Stimulated activated CD4-positive, alpha-beta T cell treated with anti-CD3 and anti-CD28 coated beads, Interleukin-1b, Interleukin-23, amount 100 ng/mL, for 4 hours (primary cell): ENCODE measurements around the gene ECSIT.

Source experiments
- DNase-seq, 2 donors: peaks; one replicate each; pipeline ENCODE4 v3.0.0-alpha.2; 2020; ENCODE audit warnings: low read depth in 2 of 2

Gene ECSIT

GRCh38 chr19:11504502-11505031 is 24.4 kb downstream of the ECSIT start:
- DNase-seq: no peak

DNA sequence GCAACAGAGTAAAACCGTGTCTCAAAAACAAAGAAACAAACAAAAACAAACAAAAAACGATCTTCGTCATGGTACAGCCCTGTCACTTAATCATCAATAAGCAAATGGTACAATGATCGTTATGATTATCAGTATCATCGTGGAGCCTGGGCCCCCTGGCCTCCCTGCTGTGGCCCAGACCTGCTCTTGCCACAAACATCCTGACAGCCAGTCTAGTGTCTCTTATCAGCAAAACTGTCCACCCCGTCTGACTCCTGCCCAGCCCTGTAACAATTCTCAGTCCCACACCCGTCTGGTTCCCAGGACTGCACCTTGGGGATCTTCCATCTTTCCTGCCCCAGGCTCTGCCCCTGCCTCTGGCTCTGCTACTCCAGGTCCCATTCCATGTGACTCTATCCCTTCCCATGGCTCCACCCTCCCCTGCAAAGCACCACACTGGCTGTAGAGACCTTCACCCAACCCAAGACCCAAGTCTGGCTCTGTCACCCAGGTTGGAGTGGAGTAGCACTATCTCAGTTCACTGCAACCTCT is 29.0 kb downstream of the ECSIT start:
- no peak for DNase-seq

GRCh38 chr19:11499220-11499726 is 29.7 kb downstream of the ECSIT start:
- no peak for DNase-seq

DNA sequence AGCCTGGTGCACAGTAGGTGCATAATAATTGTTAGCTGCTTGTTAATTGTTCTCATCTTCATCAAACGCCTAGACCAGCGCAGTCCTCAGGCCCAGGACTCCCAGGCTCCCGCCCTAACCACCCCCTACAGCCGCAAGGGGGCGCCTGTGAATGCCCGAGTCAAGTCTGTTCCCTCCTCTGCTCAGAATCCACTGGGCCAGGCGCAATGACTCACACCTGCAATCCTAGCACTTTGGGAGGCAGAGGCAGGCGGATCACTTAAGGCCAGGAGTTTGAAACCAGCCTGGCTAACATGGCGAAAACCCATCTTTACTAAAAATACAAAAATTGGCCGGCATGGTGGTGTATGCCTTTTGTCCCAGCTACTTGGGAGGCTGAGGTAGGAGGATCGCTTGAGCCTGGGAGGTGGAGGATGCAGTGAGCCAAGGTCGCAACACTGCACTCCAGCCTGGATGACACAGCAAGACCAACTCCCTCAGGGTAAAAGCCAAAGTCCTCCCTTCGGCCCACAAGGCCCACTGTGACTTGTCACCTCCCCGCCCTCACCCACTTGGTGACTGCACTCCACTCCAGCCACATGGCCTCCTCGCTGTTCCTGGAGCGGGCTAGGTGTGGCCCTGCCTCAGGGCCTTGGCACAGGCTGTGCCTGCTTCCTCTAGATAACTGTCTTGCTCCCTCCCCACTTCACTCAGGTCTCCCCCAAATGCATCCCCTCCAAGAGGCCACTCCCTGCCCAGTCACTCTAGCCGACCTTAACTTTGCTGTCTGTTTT is 32.4 kb downstream of the ECSIT start:
- DNase-seq: peak; percentile 52 to 61

DNA sequence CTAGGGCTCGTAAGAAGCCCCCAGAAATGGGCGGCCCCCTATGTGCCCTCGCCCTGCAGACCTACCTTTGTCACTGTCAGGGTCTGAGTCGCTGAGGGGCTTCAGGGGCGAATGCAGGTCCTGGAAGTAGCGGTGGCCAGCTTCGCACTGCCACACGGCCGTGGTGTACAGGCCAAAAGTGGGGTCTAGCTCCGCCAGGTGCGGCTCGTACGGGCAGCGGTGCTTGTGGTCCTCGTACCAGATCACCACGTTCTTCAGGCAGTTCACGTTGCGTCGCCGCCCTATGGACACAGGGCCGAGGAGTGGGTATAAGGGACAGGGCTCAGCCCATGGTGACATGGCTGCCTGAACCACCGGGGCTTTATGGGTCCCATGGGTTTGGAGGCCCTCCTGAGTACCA is 33.0 kb downstream of the ECSIT start:
- DNase-seq: no peak

DNA sequence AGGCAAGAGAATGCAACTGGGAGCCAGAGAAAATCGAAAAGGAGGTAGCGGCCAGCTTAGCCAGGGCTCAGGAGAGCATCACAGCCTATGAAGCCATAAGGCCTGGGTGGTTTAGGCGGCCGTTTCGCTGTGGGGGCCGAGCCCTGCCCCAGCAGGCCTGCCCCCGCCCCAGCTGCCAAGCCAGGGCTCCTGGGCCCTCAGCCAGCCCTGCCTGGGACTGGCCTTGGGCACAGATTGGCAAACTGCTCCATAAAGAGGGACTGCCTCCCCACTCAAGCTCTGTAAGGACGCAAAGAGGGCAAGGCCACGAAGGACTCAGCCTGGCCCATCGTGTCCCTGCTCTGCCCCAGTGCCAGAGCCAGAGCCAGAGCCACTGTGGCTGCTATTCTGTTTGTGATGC is 33.5 kb downstream of the ECSIT start:
- DNase-seq: no peak

GRCh38 chr19:11494634-11495285 is 34.2 kb downstream of the ECSIT start:
- no peak for DNase-seq

GRCh38 chr19:11489378-11489777 is 39.6 kb downstream of the ECSIT start:
- DNase-seq: no peak

DNA sequence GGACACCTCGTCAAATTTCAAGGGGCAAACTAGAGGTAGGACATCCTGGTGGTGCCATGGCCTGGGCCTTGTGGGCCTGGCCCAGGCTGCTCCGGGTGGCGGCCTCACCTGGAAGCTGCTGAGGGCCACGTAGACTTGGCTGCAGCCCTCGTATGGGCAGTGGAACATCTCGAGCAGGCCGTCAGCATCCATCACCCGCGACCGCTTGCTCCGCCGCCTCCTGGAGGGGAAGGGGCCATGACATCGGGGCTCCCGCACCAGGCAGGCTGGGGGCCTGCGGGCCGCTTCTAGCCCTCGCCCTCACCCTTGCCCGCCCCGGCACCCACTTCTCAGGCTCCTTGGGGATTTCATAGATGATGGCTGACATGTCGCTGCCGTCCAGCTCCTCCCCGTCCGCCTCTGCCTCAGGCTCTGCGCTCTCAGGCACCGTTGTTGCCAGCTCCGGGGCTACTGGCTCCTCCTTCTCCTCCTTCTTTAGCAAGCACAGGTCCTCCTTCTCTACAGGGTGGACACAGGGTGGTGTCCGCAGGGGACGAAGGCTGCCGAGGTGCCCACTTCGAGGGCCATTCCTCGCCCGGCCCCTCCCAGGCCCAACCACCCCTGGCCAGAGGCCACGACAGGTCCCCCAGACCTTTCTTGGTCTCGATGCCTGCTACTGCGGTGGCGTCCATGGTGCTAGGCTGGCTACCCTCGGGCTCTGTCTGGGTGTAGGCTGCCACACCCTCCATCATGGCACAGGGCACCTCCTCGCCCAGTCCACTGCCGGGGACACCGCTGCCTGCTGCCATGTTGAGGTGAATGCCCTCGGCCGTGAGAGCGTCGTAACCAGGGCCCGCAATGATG is 42.1 kb downstream of the ECSIT start:
- DNase-seq: no peak

- DNase-seq: no peak
These were observed 43.6 kb downstream of the ECSIT start for GRCh38 chr19:11485245-11485837.

DNA sequence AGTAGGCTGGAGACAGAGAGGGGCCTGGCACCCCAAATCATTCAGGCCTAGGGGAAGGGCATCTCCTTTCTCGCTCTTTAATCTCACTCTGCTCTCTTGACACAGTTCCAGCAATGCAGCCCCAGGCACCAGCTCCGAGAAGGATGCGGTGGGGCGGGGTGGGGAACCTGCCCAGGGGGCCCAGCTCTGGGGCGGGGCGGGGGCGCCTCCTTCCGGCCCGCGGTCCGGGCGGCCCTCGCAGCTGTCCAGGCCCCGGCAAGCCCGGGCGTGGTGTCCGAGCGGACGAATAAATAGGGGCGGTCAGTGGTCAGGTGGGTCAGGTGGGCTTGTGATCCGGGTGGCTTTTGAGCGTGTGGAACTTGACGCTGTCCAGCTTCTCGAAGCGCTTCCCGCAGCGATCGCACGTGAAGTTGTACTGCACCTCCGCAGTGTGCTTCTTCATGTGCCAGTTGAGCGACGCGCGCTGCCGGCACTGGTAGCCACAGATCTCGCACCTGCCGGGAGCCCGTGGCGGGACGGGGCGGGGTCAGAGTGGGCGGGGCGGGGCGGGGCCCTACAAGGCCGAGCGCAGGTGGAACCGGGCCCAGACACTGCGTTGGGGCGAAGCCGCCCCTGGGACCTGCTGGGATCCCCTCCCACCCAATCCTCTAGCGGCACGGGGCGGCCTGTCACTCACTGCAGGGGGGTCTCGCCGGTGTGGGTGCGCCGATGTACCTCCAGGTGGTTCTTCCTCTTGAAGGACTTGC is 45.4 kb downstream of the ECSIT start:
- no peak for DNase-seq

DNA sequence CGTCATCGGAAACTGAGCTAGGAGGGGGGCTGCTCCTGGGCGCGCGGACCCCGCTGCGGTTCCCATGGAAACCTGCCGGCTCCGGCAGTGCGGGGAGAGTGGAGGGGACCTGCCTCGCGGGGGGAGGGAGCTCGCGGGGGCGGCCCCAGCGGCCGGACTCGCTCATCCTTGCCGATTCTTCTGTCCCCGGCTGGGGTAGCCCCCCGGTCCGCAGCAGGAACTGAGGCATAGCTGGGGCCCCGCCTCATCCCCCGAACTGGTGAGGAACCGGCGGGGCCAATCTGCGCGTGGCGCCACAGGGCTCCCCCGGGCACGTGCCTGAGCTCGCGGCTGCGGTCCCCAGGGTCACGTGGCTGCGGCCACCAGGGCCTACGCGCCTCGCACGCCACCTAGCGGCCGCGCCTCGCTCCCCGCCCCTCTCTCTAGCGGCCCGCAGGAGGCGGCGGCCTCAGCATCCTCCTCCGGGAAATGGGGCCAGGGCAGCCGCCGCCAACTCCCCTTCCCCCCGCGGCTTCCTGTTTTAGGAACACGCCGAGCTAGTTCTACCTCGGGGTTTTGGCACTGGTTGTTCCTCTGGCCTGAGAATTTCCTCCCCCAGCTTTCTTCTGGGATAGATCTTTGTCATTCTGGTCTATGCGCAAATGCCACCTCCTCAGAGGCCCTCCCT is 46.4 kb downstream of the ECSIT start:
- DNase-seq: peak; percentile 60 to 87

DNA sequence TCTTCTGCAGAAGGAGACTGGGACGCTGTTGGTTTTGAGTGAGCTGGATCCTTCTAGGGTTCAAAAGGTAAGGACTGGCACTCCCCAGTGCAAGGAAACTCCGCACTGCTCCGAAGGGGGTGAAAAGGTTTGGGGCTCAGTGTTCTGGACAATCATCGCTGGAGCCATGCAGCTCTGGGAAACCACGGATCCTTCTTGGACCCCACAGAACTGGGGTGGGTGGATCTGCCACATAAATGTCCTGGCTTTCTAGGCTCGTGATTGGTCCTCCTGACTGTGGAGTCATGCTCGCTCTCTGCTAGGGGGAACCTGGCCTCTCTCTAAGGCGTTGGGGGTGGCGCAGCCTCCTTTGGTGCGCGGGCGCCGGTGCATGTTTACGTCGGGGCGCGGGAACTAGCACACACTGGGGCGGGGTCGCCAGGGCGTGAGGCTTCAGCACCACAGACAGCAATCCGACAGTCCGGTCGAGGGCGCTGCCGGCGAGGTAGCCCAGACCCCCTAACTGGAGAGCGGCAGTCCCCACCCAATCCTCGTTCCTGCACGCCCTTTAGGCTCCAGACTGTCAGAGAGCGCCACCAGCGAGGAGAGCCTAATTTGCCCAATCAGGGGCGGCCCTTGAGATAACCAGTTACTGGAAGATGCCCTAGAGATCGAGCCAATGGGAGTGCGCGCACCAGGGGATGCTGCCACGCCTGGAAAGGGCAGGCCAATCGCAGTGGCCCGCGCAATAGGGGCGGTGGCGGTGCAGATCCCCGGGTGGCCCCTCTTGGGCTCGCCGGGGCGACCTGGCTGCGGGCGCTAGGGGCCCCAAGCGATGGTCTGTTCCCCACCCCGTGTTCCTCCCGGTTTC is 47.2 kb downstream of the ECSIT start:
- peak; percentile 48 to 72 for DNase-seq

- no peak for DNase-seq
These were observed 48.0 kb downstream of the ECSIT start, which contains the start of gene ELAVL3 for GRCh38 chr19:11480715-11481533. Gene ELAVL3 (minus strand): TSS chr19:11481046. CDS start chr19:11480608, 438 bp downstream.

- no peak for DNase-seq
These were observed 48.8 kb downstream of the ECSIT start for GRCh38 chr19:11479898-11480714.

GRCh38 chr19:11479090-11479897 is 49.6 kb downstream of the ECSIT start:
- no peak for DNase-seq
